ENCODE data around the gene ISG20. TPM values are rescaled to one million over a fixed set of nuclear protein-coding genes. Genes with fewer than 3 reads are reported as not detected.

Gene ISG20
- total RNA-seq, 1 experiment from 2014 or later: 6.4 TPM

DNA sequence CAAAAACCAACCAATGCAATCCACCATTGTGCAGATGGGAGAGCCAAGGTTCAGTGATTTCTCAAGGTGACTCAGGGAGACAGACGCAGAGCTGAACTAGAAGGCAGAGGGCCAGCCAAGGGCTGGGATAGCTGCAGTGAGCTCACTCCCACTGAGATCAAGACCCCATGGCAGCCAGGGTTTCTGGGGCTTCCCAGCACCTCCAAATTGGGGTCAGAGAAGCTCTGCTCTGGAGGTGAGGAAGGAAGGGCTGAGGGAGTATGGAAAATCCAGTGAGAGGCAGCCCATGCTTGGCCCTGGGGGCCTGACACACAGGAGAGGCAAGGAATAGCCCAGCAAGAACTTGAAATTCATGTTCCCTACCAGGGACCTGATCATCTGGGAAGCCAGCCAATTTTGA lies 61.0 kb downstream of the ISG20 start:
- BruUV-seq (replicated peaks): no TSS peak
- H3K27ac Mint-ChIP-seq (ENCODE audit: unreplicated experiment): no peak overlapping the region
- H3K4me1 ChIP-seq: no peaks in the 10 kb centered on the region
- TF ChIP-seq, protein P1, sequence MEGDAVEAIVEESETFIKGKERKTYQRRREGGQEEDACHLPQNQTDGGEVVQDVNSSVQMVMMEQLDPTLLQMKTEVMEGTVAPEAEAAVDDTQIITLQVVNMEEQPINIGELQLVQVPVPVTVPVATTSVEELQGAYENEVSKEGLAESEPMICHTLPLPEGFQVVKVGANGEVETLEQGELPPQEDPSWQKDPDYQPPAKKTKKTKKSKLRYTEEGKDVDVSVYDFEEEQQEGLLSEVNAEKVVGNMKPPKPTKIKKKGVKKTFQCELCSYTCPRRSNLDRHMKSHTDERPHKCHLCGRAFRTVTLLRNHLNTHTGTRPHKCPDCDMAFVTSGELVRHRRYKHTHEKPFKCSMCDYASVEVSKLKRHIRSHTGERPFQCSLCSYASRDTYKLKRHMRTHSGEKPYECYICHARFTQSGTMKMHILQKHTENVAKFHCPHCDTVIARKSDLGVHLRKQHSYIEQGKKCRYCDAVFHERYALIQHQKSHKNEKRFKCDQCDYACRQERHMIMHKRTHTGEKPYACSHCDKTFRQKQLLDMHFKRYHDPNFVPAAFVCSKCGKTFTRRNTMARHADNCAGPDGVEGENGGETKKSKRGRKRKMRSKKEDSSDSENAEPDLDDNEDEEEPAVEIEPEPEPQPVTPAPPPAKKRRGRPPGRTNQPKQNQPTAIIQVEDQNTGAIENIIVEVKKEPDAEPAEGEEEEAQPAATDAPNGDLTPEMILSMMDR (IDR thresholded peaks at IDR 0.05; ENCODE audit: insufficient read depth in 1 of 2, low read depth in 1 of 2, low read length in 1 of 2, severe bottlenecking in 1 of 2, unreplicated experiment in 1 of 2): no peak
- no peaks in the 10 kb centered on the region for H3K36me3 ChIP-seq (ENCODE audit: control insufficient read depth, insufficient read depth, low read length)
- no peak overlapping the region for H3K4me3 Mint-ChIP-seq (ENCODE audit: unreplicated experiment)
- no peaks in the 10 kb centered on the region for H3K9me3 ChIP-seq
- H3K36me3 Mint-ChIP-seq (ENCODE audit: insufficient read depth, unreplicated experiment): no peaks in the 10 kb centered on the region
- POLR2A ChIA-PET: no interaction called here
- no peak for DNase-seq
- intact Hi-C loops (cut with micrococcal nuclease; ENCODE audit: unreplicated experiment): no loop called here
- H3K9me3 Mint-ChIP-seq (ENCODE audit: unreplicated experiment): no peaks in the 10 kb centered on the region
- no peaks in the 10 kb centered on the region; the same call in 1 of the 2 replicates for H3K27me3 ChIP-seq (replicated peaks; ENCODE audit: control insufficient read depth, insufficient read depth, low read length)
- H3K27me3 Mint-ChIP-seq (ENCODE audit: insufficient read depth, unreplicated experiment): peaks cover 29% of the 10 kb centered on the region
- no peaks in the 10 kb centered on the region for H3K4me1 Mint-ChIP-seq (ENCODE audit: low read depth, unreplicated experiment)
- no peak overlapping the region for H3K4me3 ChIP-seq (ENCODE audit: low read depth, low read length)
- CTCF ChIA-PET: no interaction called here

- DNase-seq: no peak
- Histone ChIP-seq H3K9me3 (no peaks in the 10 kb centered on the region), H3K36me3 (ENCODE audit: control insufficient read depth, insufficient read depth, low read length) (no peaks in the 10 kb centered on the region), H3K4me1 (no peaks in the 10 kb centered on the region), H3K4me3 (ENCODE audit: low read depth, low read length) (no peak overlapping the region), H3K27me3 (replicated peaks; ENCODE audit: control insufficient read depth, insufficient read depth, low read length) (no peaks in the 10 kb centered on the region)
- BruUV-seq (replicated peaks): no TSS peak
- ChIA-PET CTCF (no interaction called here), POLR2A (no interaction called here)
- no peak overlapping the region for H3K27ac Mint-ChIP-seq (ENCODE audit: unreplicated experiment)
- TF ChIP-seq, protein P1 (IDR thresholded peaks at IDR 0.05; ENCODE audit: insufficient read depth in 1 of 2, low read depth in 1 of 2, low read length in 1 of 2, severe bottlenecking in 1 of 2, unreplicated experiment in 1 of 2): no peak
- H3K36me3 Mint-ChIP-seq (ENCODE audit: insufficient read depth, unreplicated experiment): no peaks in the 10 kb centered on the region
- intact Hi-C loops (cut with micrococcal nuclease; ENCODE audit: unreplicated experiment): loop anchor here (1.0 kb wide), 1 partner anchor 43 kb away; no protein-coding TSS in a partner anchor
- no peak overlapping the region for H3K4me3 Mint-ChIP-seq (ENCODE audit: unreplicated experiment)
- peaks cover 31% of the 10 kb centered on the region for H3K27me3 Mint-ChIP-seq (ENCODE audit: insufficient read depth, unreplicated experiment)
- H3K4me1 Mint-ChIP-seq (ENCODE audit: low read depth, unreplicated experiment): no peaks in the 10 kb centered on the region
- H3K9me3 Mint-ChIP-seq (ENCODE audit: unreplicated experiment): no peaks in the 10 kb centered on the region
These were observed 61.9 kb downstream of the ISG20 start for GRCh38 chr15:88700716-88701115.

DNA sequence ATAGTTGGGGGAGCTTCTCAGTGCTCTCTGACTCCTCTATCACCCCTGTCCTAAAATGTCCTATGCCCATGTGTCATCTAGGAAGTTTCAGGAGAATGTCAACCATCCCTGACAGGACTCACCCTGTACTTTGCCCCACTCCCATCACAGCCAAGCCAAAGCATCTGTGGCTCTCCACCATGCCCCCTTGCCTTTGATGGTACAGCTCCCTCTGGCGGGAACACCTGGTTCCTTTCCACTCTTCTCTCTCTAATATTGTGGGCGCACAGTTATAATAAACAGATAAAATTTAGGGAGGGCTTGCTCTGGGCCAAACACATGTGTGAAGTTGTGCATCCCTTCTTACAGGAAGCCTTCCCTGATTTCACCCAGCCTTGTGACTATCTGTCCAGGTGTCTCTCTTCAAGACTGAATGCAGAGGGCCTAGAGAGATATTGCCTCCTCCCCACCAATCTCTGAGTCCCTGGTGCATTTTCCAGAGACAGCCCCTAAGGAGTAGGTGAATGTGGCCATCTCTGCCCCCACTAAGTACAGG lies 62.8 kb downstream of the ISG20 start:
- no peak overlapping the region for H3K27ac Mint-ChIP-seq (ENCODE audit: unreplicated experiment)
- no peak overlapping the region for H3K4me3 Mint-ChIP-seq (ENCODE audit: unreplicated experiment)
- peaks cover 38% of the 10 kb centered on the region for H3K27me3 Mint-ChIP-seq (ENCODE audit: insufficient read depth, unreplicated experiment)
- no peaks in the 10 kb centered on the region for H3K36me3 Mint-ChIP-seq (ENCODE audit: insufficient read depth, unreplicated experiment)
- H3K4me1 Mint-ChIP-seq (ENCODE audit: low read depth, unreplicated experiment): no peaks in the 10 kb centered on the region
- Histone ChIP-seq H3K4me3 (ENCODE audit: low read depth, low read length) (no peak overlapping the region), H3K9me3 (no peaks in the 10 kb centered on the region), H3K4me1 (no peaks in the 10 kb centered on the region), H3K36me3 (ENCODE audit: control insufficient read depth, insufficient read depth, low read length) (no peaks in the 10 kb centered on the region), H3K27me3 (replicated peaks; ENCODE audit: control insufficient read depth, insufficient read depth, low read length) (no peaks in the 10 kb centered on the region)
- peak in 1 of 2 experiments; percentile 33 for DNase-seq
- POLR2A ChIA-PET: no interaction called here
- CTCF ChIA-PET: interaction anchor here (0.6 to 1.1 kb wide), 2 partner anchors 63 to 76 kb away, joined by 3 to 4 read pairs; partner anchors contain the start of gene ISG20
- no peaks in the 10 kb centered on the region for H3K9me3 Mint-ChIP-seq (ENCODE audit: unreplicated experiment)
- TF ChIP-seq, protein P1 (IDR thresholded peaks at IDR 0.05; ENCODE audit: insufficient read depth in 1 of 2, low read depth in 1 of 2, low read length in 1 of 2, severe bottlenecking in 1 of 2, unreplicated experiment in 1 of 2): peak in 1 of 2 experiments; percentile 56
- intact Hi-C loops (cut with micrococcal nuclease; ENCODE audit: unreplicated experiment): loop anchor here (1.0 kb wide), 1 partner anchor 44 kb away; no protein-coding TSS in a partner anchor
- no TSS peak for BruUV-seq (replicated peaks)
